Fibroblast of peridontal ligament (primary cell): ENCODE measurements around the gene HNMT.
"Not testable (repeated sequence)": the region's sequence is repeated elsewhere in the genome, so short reads cannot be mapped to it uniquely, and the experiment has no call there.

Experiments
- DNase-seq: peaks from one replicate; pipeline ENCODE4 v3.0.0-alpha.2; 2010; ENCODE audit errors: extremely low read depth

Gene HNMT

DNA sequence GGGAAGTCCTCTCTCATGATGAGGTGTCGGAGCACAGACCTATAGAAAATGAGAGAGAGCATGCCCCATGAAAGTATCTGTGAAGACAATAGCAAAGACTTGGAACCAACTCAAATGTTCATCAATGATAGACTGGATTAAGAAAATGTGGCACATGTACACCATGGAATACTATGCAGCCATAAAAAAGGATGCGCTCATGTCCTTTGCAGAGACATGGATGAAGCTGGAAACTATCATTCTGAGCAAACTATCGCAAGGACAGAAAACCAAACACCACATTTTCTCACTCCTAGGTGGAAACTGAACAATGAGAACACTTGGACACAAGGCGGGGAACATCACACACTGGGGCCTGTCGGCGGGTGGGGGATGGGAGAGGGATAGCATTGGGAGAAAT is 79.3 kb downstream of the HNMT start:
- DNase-seq = not testable (repeated sequence)

- no peak for DNase-seq
Measured at GRCh38 chr2:138058427-138058826, 94.2 kb downstream of the HNMT start.

DNA sequence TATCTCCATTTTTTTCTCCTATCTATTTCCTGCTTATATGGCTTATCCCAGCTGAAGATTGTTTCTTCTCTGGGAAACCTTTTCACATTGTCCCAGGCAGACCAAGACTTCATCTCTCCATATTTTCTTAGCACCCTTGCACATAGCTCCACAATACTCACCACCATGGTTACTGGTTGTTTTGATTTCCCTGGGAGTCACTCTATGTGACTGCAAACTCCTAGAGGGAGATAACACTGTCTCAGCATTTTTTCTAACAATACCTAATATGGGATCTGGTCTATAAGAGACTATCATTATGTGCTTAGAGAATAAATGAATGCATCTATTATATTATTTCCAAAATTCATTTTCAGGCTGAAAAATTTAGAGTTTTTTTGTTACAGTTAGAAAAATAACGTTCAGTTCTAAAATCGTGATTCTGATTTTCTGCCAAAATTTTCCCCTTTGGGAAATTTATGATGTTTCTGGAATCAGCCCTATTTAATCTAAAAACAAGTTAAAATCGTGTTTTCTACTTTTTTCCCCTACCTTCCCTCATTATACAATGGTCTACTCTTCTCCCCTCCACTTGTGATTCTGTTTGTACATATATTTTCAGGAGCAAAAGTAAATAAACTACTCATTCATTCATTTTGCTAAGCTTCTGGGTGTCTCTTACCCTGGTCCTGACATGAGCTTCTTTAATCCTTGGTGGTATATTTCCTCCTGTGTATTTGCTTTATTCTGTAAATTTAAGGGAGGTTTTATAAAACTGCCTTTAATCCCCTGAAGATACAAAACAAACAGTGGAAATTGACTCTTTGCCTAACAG is 95.4 kb downstream of the HNMT start:
- DNase-seq = no peak

DNA sequence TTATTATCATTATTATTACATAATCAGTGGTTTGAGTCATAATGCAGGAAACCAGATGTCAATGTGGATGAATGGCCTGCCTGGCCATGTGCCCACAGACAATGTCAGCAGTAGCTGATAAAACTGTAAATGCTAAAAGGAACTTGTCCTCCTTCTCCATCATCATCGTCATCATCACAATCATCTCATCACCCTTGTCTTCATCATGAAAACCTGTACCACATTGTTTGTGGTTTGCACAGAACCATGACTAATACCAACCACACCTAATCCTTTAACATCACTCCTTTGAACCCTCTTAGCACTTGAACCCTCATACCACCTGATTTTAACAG is 96.0 kb downstream of the HNMT start:
- DNase-seq = peak; percentile 67

DNA sequence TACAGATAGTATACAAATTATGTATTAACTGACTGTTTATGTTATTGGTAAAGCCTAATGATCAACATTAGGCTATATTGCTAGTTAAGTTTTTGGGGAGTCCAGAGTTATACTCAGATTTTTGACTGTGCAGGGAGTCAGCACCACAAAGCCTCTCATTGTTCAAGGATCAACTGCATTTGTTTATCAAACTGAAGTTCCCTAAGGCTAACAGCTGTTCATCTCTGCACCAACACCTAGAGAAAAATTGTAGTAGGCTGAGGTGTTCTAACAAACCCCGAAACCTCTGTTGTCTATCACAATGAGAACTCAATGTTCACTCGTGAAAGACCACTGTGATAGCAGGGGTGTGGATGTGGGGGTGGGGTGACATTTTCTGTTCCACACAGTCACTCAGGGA is 97.7 kb downstream of the HNMT start:
- no peak for DNase-seq

DNA sequence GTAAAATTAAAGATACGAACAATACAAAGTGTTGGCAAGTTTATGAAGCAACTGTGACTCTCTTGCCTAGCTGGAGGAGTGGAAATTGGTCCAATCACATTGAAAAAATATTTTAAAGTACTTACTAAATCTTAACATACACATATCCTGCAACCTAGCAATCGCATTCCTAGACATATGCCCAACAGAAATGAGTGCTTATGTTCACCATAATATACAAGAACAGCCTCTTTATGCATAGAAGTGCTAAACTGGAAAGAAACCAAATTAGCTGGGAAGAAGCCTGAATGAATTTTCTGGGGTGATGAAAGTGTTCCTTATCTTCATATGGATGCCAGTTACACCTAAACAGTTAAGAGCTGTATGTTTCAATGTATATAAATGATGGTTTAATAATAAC is 98.9 kb downstream of the HNMT start:
- DNase-seq = no peak
